ENCODE data around the gene SGMS1. TPM values are rescaled to one million over a fixed set of nuclear protein-coding genes. Genes with fewer than 3 reads are reported as not detected.

The SGMS1 gene
- total and polyA plus RNA-seq, 4 experiments from 2014 or later = 10.0 to 33.0 (median 20.3) TPM

- Mint-ChIP-seq H3K9me3 (no peaks in the 10 kb centered on the region), H3K27me3 (no peaks in the 10 kb centered on the region), H3K4me3 (no peak overlapping the region), H3K27ac (no peak overlapping the region), H3K36me3 (peaks cover 43 to 49% of the 10 kb centered on the region in 2 donors), H3K4me1 (peaks cover 27 to 40% (median 36%) of the 10 kb centered on the region in 4 donors)
- peaks cover 20% of the 10 kb centered on the region for H3K4me1 ChIP-seq (ENCODE audit: insufficient read depth, low read length)
- POLR2A ChIA-PET (ENCODE audit: partially characterized antibody) = no interaction called here
- H3K27me3 ChIP-seq (ENCODE audit: insufficient read depth, low read length) = no peaks in the 10 kb centered on the region
- no peak overlapping the region for H3K4me3 ChIP-seq (ENCODE audit: low read length in 2 of 2)
- H3K9me3 ChIP-seq (ENCODE audit: control insufficient read depth in 1 of 2, low read length in 2 of 2) = no peaks in the 10 kb centered on the region
- H3K36me3 ChIP-seq (ENCODE audit: insufficient read depth, low read length) = no peaks in the 10 kb centered on the region
- no peak for DNase-seq
- CTCF ChIA-PET (ENCODE audit: partially characterized antibody) = no interaction called here
- intact Hi-C loops (cut with micrococcal nuclease) = no loop called here
- no peak overlapping the region for H3K27ac ChIP-seq (ENCODE audit: low read depth, low read length)
Measured at GRCh38 chr10:50586740-50587088, 37.0 kb downstream of the SGMS1 start.

GRCh38 chr10:50585921-50586739 lies 37.6 kb downstream of the SGMS1 start:
- ChIA-PET POLR2A (ENCODE audit: partially characterized antibody) (no interaction called here), CTCF (ENCODE audit: partially characterized antibody) (interaction anchor here (1.6 kb wide), 1 partner anchor 16 kb away, joined by 4 read pairs; no protein-coding TSS in a partner anchor)
- peaks cover 43 to 49% of the 10 kb centered on the region in 2 donors for H3K36me3 Mint-ChIP-seq
- Histone ChIP-seq H3K27ac (ENCODE audit: low read depth, low read length) (no peak overlapping the region), H3K4me1 (ENCODE audit: insufficient read depth, low read length) (peaks cover 26% of the 10 kb centered on the region), H3K36me3 (ENCODE audit: insufficient read depth, low read length) (no peaks in the 10 kb centered on the region), H3K9me3 (ENCODE audit: control insufficient read depth in 1 of 2, low read length in 2 of 2) (no peaks in the 10 kb centered on the region), H3K4me3 (ENCODE audit: low read length in 2 of 2) (no peak overlapping the region), H3K27me3 (ENCODE audit: insufficient read depth, low read length) (no peaks in the 10 kb centered on the region)
- no peak overlapping the region for H3K4me3 Mint-ChIP-seq
- H3K4me1 Mint-ChIP-seq = peaks cover 30 to 41% (median 38%) of the 10 kb centered on the region in 4 donors
- no peaks in the 10 kb centered on the region for H3K27me3 Mint-ChIP-seq
- DNase-seq = no peak
- H3K27ac Mint-ChIP-seq = peak overlapping the region in 1 of 7 donors; percentile 82
- intact Hi-C loops (cut with micrococcal nuclease) = no loop called here
- H3K9me3 Mint-ChIP-seq = no peaks in the 10 kb centered on the region

GRCh38 chr10:50582766-50583762 lies 40.7 kb downstream of the SGMS1 start:
- H3K9me3 Mint-ChIP-seq = no peaks in the 10 kb centered on the region
- H3K4me1 Mint-ChIP-seq = peaks cover 47 to 67% (median 57%) of the 10 kb centered on the region in 4 donors
- ChIA-PET POLR2A (ENCODE audit: partially characterized antibody) (no interaction called here), CTCF (ENCODE audit: partially characterized antibody) (interaction anchor here (1.1 kb wide), 1 partner anchor 25 kb away, joined by 3 read pairs; no protein-coding TSS in a partner anchor)
- Histone ChIP-seq H3K9me3 (ENCODE audit: control insufficient read depth in 1 of 2, low read length in 2 of 2) (no peaks in the 10 kb centered on the region), H3K27me3 (ENCODE audit: insufficient read depth, low read length) (no peaks in the 10 kb centered on the region), H3K4me3 (ENCODE audit: low read length in 2 of 2) (no peak overlapping the region), H3K36me3 (ENCODE audit: insufficient read depth, low read length) (no peaks in the 10 kb centered on the region), H3K4me1 (ENCODE audit: insufficient read depth, low read length) (peaks cover 52% of the 10 kb centered on the region), H3K27ac (ENCODE audit: low read depth, low read length) (no peak overlapping the region)
- H3K4me3 Mint-ChIP-seq = no peak overlapping the region
- intact Hi-C loops (cut with micrococcal nuclease) = no loop called here
- no peak for DNase-seq
- H3K36me3 Mint-ChIP-seq = peaks cover 29 to 30% of the 10 kb centered on the region in 2 donors
- no peaks in the 10 kb centered on the region for H3K27me3 Mint-ChIP-seq
- peak overlapping the region in 5 of 7 donors; percentile 18 to 54 (median 29) for H3K27ac Mint-ChIP-seq

GRCh38 chr10:50582046-50582445 lies 41.7 kb downstream of the SGMS1 start:
- no peak overlapping the region for H3K4me3 ChIP-seq (ENCODE audit: low read length in 2 of 2)
- Mint-ChIP-seq H3K27me3 (no peaks in the 10 kb centered on the region), H3K4me1 (peaks cover 50 to 76% (median 61%) of the 10 kb centered on the region in 4 donors), H3K27ac (peak overlapping the region in 1 of 7 donors; percentile 54), H3K9me3 (no peaks in the 10 kb centered on the region), H3K4me3 (no peak overlapping the region), H3K36me3 (peaks cover 21 to 22% of the 10 kb centered on the region in 2 donors)
- DNase-seq = no peak
- ChIA-PET CTCF (ENCODE audit: partially characterized antibody) (no interaction called here), POLR2A (ENCODE audit: partially characterized antibody) (no interaction called here)
- no peak overlapping the region for H3K27ac ChIP-seq (ENCODE audit: low read depth, low read length)
- no peaks in the 10 kb centered on the region for H3K36me3 ChIP-seq (ENCODE audit: insufficient read depth, low read length)
- peaks cover 56% of the 10 kb centered on the region for H3K4me1 ChIP-seq (ENCODE audit: insufficient read depth, low read length)
- no peaks in the 10 kb centered on the region for H3K9me3 ChIP-seq (ENCODE audit: control insufficient read depth in 1 of 2, low read length in 2 of 2)
- H3K27me3 ChIP-seq (ENCODE audit: insufficient read depth, low read length) = no peaks in the 10 kb centered on the region
- intact Hi-C loops (cut with micrococcal nuclease) = no loop called here

GRCh38 chr10:50580262-50580891 lies 43.4 kb downstream of the SGMS1 start:
- Histone ChIP-seq H3K4me3 (ENCODE audit: low read length in 2 of 2) (no peak overlapping the region), H3K27me3 (ENCODE audit: insufficient read depth, low read length) (no peaks in the 10 kb centered on the region), H3K9me3 (ENCODE audit: control insufficient read depth in 1 of 2, low read length in 2 of 2) (no peaks in the 10 kb centered on the region), H3K27ac (ENCODE audit: low read depth, low read length) (no peak overlapping the region), H3K36me3 (ENCODE audit: insufficient read depth, low read length) (no peaks in the 10 kb centered on the region), H3K4me1 (ENCODE audit: insufficient read depth, low read length) (peaks cover 69% of the 10 kb centered on the region)
- ChIA-PET CTCF (ENCODE audit: partially characterized antibody) (no interaction called here), POLR2A (ENCODE audit: partially characterized antibody) (no interaction called here)
- Mint-ChIP-seq H3K4me3 (peak overlapping the region in 1 of 8 donors; percentile 12), H3K27me3 (no peaks in the 10 kb centered on the region), H3K4me1 (peaks cover 50 to 81% (median 66%) of the 10 kb centered on the region in 4 donors), H3K36me3 (peaks cover 6 to 8% of the 10 kb centered on the region in 2 donors), H3K9me3 (no peaks in the 10 kb centered on the region), H3K27ac (peak overlapping the region in 3 of 7 donors; percentile 13 to 32 (median 18))
- intact Hi-C loops (cut with micrococcal nuclease) = no loop called here
- no peak for DNase-seq

GRCh38 chr10:50579491-50580261 lies 44.1 kb downstream of the SGMS1 start:
- Histone ChIP-seq H3K27me3 (ENCODE audit: insufficient read depth, low read length) (no peaks in the 10 kb centered on the region), H3K27ac (ENCODE audit: low read depth, low read length) (no peak overlapping the region), H3K4me1 (ENCODE audit: insufficient read depth, low read length) (peaks cover 69% of the 10 kb centered on the region), H3K36me3 (ENCODE audit: insufficient read depth, low read length) (no peaks in the 10 kb centered on the region), H3K9me3 (ENCODE audit: control insufficient read depth in 1 of 2, low read length in 2 of 2) (no peaks in the 10 kb centered on the region), H3K4me3 (ENCODE audit: low read length in 2 of 2) (no peak overlapping the region)
- H3K4me3 Mint-ChIP-seq = no peak overlapping the region
- H3K27ac Mint-ChIP-seq = peak overlapping the region in 2 of 7 donors; percentile 13 to 16
- peaks cover 52 to 86% (median 68%) of the 10 kb centered on the region in 4 donors for H3K4me1 Mint-ChIP-seq
- no peak for DNase-seq
- ChIA-PET CTCF (ENCODE audit: partially characterized antibody) (no interaction called here), POLR2A (ENCODE audit: partially characterized antibody) (interaction anchor here (2.2 kb wide), 1 partner anchor 45 kb away, joined by 8 read pairs; the partner anchor contains the start of gene SGMS1)
- no peaks in the 10 kb centered on the region for H3K9me3 Mint-ChIP-seq
- intact Hi-C loops (cut with micrococcal nuclease) = no loop called here
- peaks cover 4 to 7% of the 10 kb centered on the region in 2 donors for H3K36me3 Mint-ChIP-seq
- no peaks in the 10 kb centered on the region for H3K27me3 Mint-ChIP-seq

Data from CD4-positive, alpha-beta memory T cell (primary cell).